ENCODE results near the gene KLRC4.
"Not testable (repeated sequence)": the region's sequence is repeated elsewhere in the genome, so short reads cannot be mapped to it uniquely, and the experiment has no call there.

Gene KLRC4, protein sequence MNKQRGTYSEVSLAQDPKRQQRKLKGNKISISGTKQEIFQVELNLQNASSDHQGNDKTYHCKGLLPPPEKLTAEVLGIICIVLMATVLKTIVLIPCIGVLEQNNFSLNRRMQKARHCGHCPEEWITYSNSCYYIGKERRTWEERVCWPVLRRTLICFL

GRCh38 chr12:10409392-10409791, at the start of gene KLRC4:
TSS of gene KLRC4 (minus strand) at chr12:10409757. CDS start at chr12:10409575, 182 bp downstream.
- no peak for DNase-seq

GRCh38 chr12:10457760-10458159, 48.2 kb upstream of the KLRC4 start:
- DNase-seq = no peak

GRCh38 chr12:10456856-10457255, 47.3 kb upstream of the KLRC4 start:
- DNase-seq = no peak

- DNase-seq = no peak
These were observed 46.2 kb upstream of the KLRC4 start for GRCh38 chr12:10455766-10456165.

DNA sequence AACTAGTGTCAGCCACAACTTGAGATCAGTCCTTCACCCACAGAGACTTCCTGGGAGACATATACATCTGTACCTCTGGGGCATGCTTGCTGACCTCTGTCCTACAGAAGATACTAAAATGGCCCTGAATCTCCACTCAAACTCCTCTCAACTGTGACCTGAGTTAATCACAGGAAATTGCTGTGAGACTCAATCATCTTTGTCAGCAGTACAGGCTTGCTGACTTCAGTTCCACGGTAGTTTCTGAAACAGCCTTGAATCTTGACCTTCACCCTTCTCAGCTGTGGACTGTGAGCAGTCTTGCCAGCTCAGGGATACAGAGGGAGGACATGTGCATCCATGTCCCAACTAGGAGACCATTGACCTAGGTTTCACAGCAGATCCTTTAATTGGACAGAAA, 45.0 kb upstream of the KLRC4 start:
- no peak for DNase-seq

DNA sequence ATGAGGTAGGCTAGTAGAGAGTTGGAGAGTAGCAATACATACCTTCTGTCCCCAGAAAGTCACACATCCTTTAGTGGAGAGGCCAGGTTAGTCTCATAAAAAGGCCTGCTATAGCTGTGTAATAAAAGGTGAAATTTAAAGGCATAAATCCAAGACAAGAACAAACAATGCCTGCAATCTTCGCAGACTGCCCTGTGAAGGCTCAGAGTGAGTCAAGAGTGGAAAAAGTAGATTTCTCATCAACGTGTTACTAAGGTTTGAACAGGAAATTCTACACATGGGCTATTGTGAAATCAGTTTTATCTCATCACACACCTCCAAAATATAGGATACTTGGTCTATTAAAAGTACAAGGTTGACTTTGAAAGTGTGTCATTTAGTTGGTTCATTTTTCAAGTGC, 43.6 kb upstream of the KLRC4 start, which contains the start of gene KLRC1:
KLRC1 (minus strand) TSS at position 222 of the 400 bp plus-strand sequence. CDS start 2,221 bp downstream, outside the sequence.
- no peak for DNase-seq

DNA sequence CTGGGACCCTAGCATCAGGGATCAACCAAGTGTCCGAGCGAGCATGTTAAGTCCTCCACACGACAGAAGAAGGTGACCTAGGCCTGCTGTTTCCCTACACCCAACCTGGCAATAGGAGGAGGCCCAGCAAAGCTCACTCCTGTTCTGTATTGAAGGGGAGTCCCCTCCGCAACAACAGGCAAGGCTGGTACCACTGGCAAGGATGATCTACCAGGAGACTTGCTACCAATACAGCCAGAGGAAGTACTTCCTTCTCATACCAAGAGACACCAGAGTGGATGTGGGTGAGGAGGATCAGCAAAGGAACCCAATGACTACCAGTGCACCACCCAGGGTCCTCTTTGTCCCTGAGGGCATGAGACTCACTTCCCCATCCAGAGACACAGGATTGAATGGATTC, 38.7 kb upstream of the KLRC4 start:
- no peak for DNase-seq

GRCh38 chr12:10446052-10446451, 36.5 kb upstream of the KLRC4 start:
- DNase-seq = not testable (repeated sequence)

DNA sequence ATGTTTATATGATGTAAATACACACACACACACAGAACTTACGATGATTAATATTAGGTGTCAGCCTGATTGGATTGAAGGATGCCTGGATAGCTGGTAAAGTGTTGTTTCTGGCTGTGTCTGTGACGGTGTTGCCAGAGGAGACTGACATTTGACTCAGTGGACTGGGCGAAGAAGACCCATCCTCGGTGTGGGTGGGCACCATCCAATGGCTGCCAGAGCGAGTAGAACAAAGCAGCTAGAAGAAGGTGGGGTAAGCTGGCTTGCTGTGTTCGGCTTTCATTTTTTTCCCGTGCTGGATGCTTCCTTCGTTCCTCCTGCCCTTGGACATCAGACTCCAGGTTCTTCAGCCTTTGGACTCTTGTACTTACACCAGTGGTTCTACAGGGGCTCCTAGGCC, 31.6 kb upstream of the KLRC4 start:
- DNase-seq = peak in 3 of 51 donors; percentile 2 to 9 (median 4)

- DNase-seq = not testable (repeated sequence)
These were observed 30.2 kb upstream of the KLRC4 start for GRCh38 chr12:10439608-10440274.

DNA sequence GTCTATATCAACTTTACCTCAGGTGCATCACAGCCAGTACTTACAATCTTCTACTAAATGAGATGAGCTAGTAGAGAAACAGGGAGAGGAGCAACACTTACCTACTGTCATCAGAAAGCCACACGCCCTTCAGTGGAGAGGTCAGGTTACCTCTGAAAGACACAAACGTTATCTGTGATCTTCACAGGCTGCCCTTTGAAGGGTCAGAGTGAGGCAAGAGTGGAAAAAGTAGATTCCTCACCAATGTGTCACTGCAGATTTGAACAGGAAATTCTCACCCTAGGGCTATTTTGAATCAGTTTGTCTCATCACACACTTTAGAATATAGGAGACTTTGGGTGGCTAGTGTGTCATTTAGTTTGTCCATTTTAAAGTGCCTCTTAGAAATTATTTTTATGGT, 28.0 kb upstream of the KLRC4 start:
- DNase-seq = not testable (repeated sequence)

- peak in 7 of 51 donors; percentile 6 to 30 (median 12) for DNase-seq
These were observed 26.3 kb upstream of the KLRC4 start, which contains the start of gene KLRC2 for GRCh38 chr12:10435816-10436215. TSS of gene KLRC2 (minus strand) at chr12:10436010. CDS start at chr12:10435986, 24 bp downstream.

- DNase-seq = not testable (repeated sequence)
These were observed 21.1 kb upstream of the KLRC4 start for GRCh38 chr12:10430623-10431022.

GRCh38 chr12:10425938-10426337, 16.4 kb upstream of the KLRC4 start:
- DNase-seq = peak in 9 of 51 donors; percentile 3 to 34 (median 16)

DNA sequence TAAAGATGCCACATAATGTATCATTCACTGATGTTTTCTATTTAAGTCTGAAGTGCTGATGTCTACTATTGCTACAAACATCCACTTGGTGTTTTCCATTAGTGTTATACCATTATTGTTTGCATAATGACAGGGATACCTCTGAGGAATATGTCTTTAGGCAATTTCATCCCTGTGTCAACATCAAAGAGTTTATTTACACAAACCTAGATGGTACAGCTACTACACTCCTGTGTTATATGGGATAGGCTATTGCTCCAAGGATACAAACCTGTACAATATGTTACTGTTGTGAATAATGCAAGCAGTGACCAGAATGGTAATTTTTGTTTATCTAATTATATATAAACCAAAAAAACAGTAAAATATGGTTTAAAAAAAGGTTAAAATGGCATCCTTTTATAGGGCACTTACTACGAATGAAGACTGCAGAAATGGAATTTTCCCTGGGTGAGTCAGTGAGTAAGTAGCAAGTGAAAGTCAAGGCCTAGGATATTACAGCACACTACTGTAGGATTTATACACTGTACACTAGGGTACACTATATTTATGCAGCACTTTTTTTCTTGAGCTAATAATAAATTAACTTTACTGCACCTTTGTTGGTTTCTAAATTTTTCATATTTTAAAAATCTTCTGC, 14.8 kb upstream of the KLRC4 start:
- not testable (repeated sequence) for DNase-seq

DNA sequence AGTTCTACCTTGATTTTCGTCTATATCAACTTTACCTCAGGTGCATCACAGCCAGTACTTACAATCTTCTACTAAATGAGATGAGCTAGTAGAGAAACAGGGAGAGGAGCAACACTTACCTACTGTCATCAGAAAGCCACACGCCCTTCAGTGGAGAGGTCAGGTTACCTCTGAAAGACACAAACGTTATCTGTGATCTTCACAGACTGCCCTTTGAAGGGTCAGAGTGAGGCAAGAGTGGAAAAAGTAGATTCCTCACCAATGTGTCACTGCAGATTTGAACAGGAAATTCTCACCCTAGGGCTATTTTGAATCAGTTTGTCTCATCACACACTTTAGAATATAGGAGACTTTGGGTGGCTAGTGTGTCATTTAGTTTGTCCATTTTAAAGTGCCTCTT, 12.6 kb upstream of the KLRC4 start:
- DNase-seq = not testable (repeated sequence)

GRCh38 chr12:10420334-10420733, 10.8 kb upstream of the KLRC4 start, which contains the start of gene KLRC3:
TSS of gene KLRC3 (minus strand) at chr12:10420595. CDS start at chr12:10420550, 45 bp downstream.
- not testable (repeated sequence) for DNase-seq

DNA sequence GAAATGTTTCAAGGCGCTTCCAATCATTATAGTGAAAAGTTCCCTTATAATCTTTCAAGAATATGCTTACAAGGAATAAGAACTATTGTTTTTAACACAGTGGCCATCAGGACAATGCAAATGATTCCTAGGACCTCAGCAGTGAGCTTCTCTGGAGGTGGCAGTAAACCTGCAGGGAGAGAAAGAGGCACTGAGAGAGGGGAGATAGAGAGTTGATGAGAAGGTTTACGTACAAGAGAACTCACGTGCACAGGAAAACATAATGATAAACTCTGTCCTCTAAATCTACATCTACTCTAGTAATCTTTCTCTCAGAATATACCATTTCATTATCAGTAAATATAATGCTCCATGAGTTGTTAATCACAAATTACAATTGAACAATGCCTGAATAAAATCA, 715 bp downstream of the KLRC4 start:
- DNase-seq = no peak

GRCh38 chr12:10406725-10407124, 2.8 kb downstream of the KLRC4 start:
- DNase-seq = no peak

DNA sequence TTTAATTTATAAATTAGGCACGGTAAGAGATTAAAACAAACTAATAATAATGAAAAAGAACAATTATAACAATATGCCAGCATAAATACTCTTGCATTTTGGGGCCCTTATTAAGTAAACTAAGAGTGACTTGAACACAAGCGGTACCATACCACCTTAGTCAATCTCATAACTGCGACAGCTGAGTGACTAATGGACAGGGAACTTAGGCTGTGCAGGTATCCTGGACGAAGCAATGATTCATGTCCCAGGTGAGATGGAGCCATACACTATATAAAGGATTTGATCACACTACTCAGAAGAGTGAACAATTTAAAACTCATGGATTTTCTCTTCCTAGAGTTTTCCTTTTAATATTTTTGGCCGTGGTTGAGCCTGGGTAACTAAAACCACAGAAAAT, 4.3 kb downstream of the KLRC4 start:
- DNase-seq = no peak

- no peak for DNase-seq
These were observed 4.8 kb downstream of the KLRC4 start for GRCh38 chr12:10404798-10405197.

DNA sequence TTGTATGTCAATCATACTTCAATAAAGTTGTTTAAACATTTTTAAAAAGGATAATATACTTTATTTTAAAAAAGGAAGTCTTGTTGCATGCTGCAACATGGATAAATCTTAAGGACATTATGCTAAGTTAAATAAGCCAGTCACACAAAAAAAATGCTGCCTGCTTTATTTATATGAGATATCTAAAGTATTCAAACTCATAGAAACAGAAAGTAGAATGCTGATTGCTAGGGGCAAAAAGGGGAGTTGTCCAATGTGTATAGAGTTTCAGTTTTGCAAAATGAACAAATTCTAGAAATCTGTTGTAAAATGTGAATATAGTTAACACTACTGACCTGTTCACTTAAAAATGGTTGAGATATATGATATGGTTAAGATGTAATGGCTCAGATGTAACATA, 8.7 kb downstream of the KLRC4 start:
- DNase-seq = no peak

DNA sequence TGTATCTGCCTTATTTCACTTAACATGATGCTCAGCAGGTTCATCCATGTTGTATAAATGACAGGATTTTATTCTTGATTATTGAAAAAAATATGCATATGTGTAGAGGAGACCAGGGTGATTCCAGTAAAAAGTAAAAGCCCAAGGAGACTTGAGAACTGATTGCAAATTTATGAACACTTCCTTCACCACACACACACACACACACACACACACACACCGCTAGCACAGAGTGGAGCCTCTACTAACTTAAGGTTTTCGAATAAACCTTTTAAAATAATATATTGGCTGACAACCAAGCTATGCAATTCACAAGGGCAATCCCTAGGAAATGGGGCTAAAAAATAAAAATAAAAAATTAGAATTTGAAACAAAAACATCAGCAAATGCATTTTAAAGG, 11.4 kb downstream of the KLRC4 start:
- DNase-seq = no peak

Data from hypothalamus (tissue), 51 donors.